Activated T-cell treated with anti-CD3 and anti-CD28 coated beads, Interleukin-2, amount 50 U/mL, for 1 hour (primary cell): Measurements from ENCODE around the gene KRTAP2-3.
"Not testable (repeated sequence)": the region's sequence is repeated elsewhere in the genome, so short reads cannot be mapped to it uniquely, and the experiment has no call there.

Experiments used
- DNase-seq: peaks from one replicate; pipeline ENCODE4 v3.0.0-alpha.2; 2020

Gene KRTAP2-3

GRCh38 chr17:41060052-41060604 lies at the start of gene KRTAP2-3:
KRTAP2-3 (minus strand) TSS chr17:41060114; CDS start chr17:41060050, 64 bp downstream.
- no peak for DNase-seq

GRCh38 chr17:41108728-41109386 lies 48.9 kb upstream of the KRTAP2-3 start:
- not testable (repeated sequence) for DNase-seq

- DNase-seq: no peak
Measured at GRCh38 chr17:41107941-41108450, 48.1 kb upstream of the KRTAP2-3 start.

- not testable (repeated sequence) for DNase-seq
Measured at GRCh38 chr17:41105347-41105746, 45.4 kb upstream of the KRTAP2-3 start, which contains the start of gene KRTAP4-9. KRTAP4-9 (plus strand) TSS chr17:41105389; CDS start chr17:41105389, 0 bp downstream.

GRCh38 chr17:41104386-41105038 lies 44.6 kb upstream of the KRTAP2-3 start:
- DNase-seq: not testable (repeated sequence)

GRCh38 chr17:41103896-41104295 lies 44.0 kb upstream of the KRTAP2-3 start:
- DNase-seq: no peak

- no peak for DNase-seq
Measured at GRCh38 chr17:41101586-41102259, 41.8 kb upstream of the KRTAP2-3 start, which contains the start of gene KRTAP4-16. KRTAP4-16 (minus strand) TSS chr17:41102209; CDS start chr17:41102209, 0 bp downstream.

- DNase-seq: not testable (repeated sequence)
Measured at GRCh38 chr17:41099682-41100480, 40.0 kb upstream of the KRTAP2-3 start.

GRCh38 chr17:41098481-41098880 lies 38.6 kb upstream of the KRTAP2-3 start:
- DNase-seq: no peak

GRCh38 chr17:41098042-41098441 lies 38.1 kb upstream of the KRTAP2-3 start, which contains the start of gene KRTAP4-8:
KRTAP4-8 (minus strand) TSS chr17:41098142; CDS start chr17:41098084, 58 bp downstream.
- DNase-seq: no peak

GRCh38 chr17:41096055-41096454 lies 36.1 kb upstream of the KRTAP2-3 start:
- DNase-seq: no peak

- not testable (repeated sequence) for DNase-seq
Measured at GRCh38 chr17:41088760-41089352, 28.9 kb upstream of the KRTAP2-3 start.

- not testable (repeated sequence) for DNase-seq
Measured at GRCh38 chr17:41084100-41084856, 24.4 kb upstream of the KRTAP2-3 start, which contains the start of gene KRTAP4-7. KRTAP4-7 (plus strand) TSS chr17:41084150; CDS start chr17:41084207, 57 bp downstream.

GRCh38 chr17:41083427-41083826 lies 23.5 kb upstream of the KRTAP2-3 start:
- not testable (repeated sequence) for DNase-seq

GRCh38 chr17:41082626-41083025 lies 22.7 kb upstream of the KRTAP2-3 start:
- DNase-seq: no peak

GRCh38 chr17:41076788-41077187 lies 16.9 kb upstream of the KRTAP2-3 start:
- DNase-seq: no peak

- no peak for DNase-seq
Measured at GRCh38 chr17:41073676-41074075, 13.8 kb upstream of the KRTAP2-3 start.

- DNase-seq: no peak
Measured at GRCh38 chr17:41071606-41072360, 11.9 kb upstream of the KRTAP2-3 start.

GRCh38 chr17:41069031-41069430 lies 9.1 kb upstream of the KRTAP2-3 start:
- DNase-seq: no peak

GRCh38 chr17:41067281-41067680 lies 7.4 kb upstream of the KRTAP2-3 start:
- DNase-seq: no peak
